ENCODE measurements around the gene FAM50B. TPM values are rescaled to one million over a fixed set of nuclear protein-coding genes. Genes with fewer than 3 reads are reported as not detected.

FAM50B gene
- total and polyA plus RNA-seq, 4 donors, result 8.8 to 12.3 (median 11.1) TPM

GRCh38 chr6:3873051-3873450 is 23.9 kb downstream of the FAM50B start:
- WGBS, result 82% methylated on average over 4 of the region's 4 CpGs
- no peak for TF ChIP-seq FOXA2 (IDR thresholded peaks at IDR 0.05)
- TF ChIP-seq JUND (IDR thresholded peaks at IDR 0.05), result no peak
- no peak for TF ChIP-seq ZBTB33 (IDR thresholded peaks at IDR 0.05)
- TF ChIP-seq MAX (IDR thresholded peaks at IDR 0.05), result no peak
- TF ChIP-seq HNF4G (IDR thresholded peaks at IDR 0.05), result no peak
- no peak for TF ChIP-seq GABPA (IDR thresholded peaks at IDR 0.05 in 1 of 2, conservative IDR thresholded peaks at IDR 0.05 in 1 of 2)
- TF ChIP-seq FOXA1 (IDR thresholded peaks at IDR 0.05), result no peak
- no peak for TF ChIP-seq YY1 (IDR thresholded peaks at IDR 0.05)
- TF ChIP-seq REST (IDR thresholded peaks at IDR 0.05), result no peak
- no peak for TF ChIP-seq SP1 (IDR thresholded peaks at IDR 0.05)
- TF ChIP-seq HNF4A (conservative IDR thresholded peaks at IDR 0.05), result no peak
- no peak for TF ChIP-seq CTCF (IDR thresholded peaks at IDR 0.05; ENCODE audit: low read depth, low read length, missing input control)
- no peak for TF ChIP-seq EGR1 (IDR thresholded peaks at IDR 0.05; ENCODE audit: low read depth in 2 of 2)
- no peak for TF ChIP-seq NR2F2 (IDR thresholded peaks at IDR 0.05)
- TF ChIP-seq ATF3 (IDR thresholded peaks at IDR 0.05), result no peak
- TF ChIP-seq RXRA (IDR thresholded peaks at IDR 0.05), result no peak
- no peak for TF ChIP-seq TAF1 (conservative IDR thresholded peaks at IDR 0.05)
- TF ChIP-seq RAD21 (IDR thresholded peaks at IDR 0.05), result no peak
- peak overlapping the region in 1 of 3 donors; percentile 20 for H3K4me3 ChIP-seq (ENCODE audit: low read depth in 1 of 3, low read length in 3 of 3)
- H3K4me1 ChIP-seq (ENCODE audit: control insufficient read depth in 4 of 4, insufficient read depth in 4 of 4, low read length in 3 of 4), result peaks cover 23 to 50% (median 40%) of the 10 kb centered on the region in 4 donors
- H3K9me3 ChIP-seq (ENCODE audit: control insufficient read depth in 4 of 4, low read length in 3 of 4), result no peaks in the 10 kb centered on the region
- no peaks in the 10 kb centered on the region for H3K27me3 ChIP-seq (ENCODE audit: control insufficient read depth in 4 of 4, insufficient read depth in 4 of 4, low read length in 3 of 4)
- H3K27ac ChIP-seq (ENCODE audit: low read depth in 1 of 2, low read length in 2 of 2), result peak overlapping the region; percentile 78 to 87
- no peak overlapping the region for H3K9ac ChIP-seq (ENCODE audit: low read depth in 1 of 2, low read length in 2 of 2)
- DNase-seq (ENCODE audit: low spot score), result no peak
- H3K36me3 ChIP-seq (ENCODE audit: control insufficient read depth in 4 of 4, insufficient read depth in 3 of 4, low read depth in 1 of 4, low read length in 3 of 4), result no peaks in the 10 kb centered on the region
